ENCODE data around the gene FBXO22. TPM values are rescaled to one million over a fixed set of nuclear protein-coding genes. Genes with fewer than 3 reads are reported as not detected.
A peak's percentile ranks its signal among the peaks of the same experiment; 100 is the strongest.

FBXO22 gene
- polyA plus RNA-seq, 1 donor (not counting 4 experiments of a cell fraction or from before 2014, with no cell fraction given): 68.5 TPM

- FAIRE-seq (no peak), DNase-seq (ENCODE audit: low read depth, low spot score) (no peak)
- H3K27ac ChIP-seq (ENCODE audit: control insufficient read depth, insufficient read depth, low read length): no peak overlapping the region
- dilution Hi-C loops (cut with MboI; ENCODE audit: extremely low pct_ligation_motif_present, low sequenced_read_pairs): no loop called here
- H3K9me1 ChIP-seq (ENCODE audit: control insufficient read depth, extremely low read depth, insufficient read depth, low read length): no peaks in the 10 kb centered on the region
- no peak overlapping the region for H3K9ac ChIP-seq (ENCODE audit: control insufficient read depth, extremely low read depth, insufficient read depth, low read length)
- H3K27me3 ChIP-seq (ENCODE audit: control insufficient read depth, extremely low read depth, insufficient read depth, low read length): no peaks in the 10 kb centered on the region
- no peaks in the 10 kb centered on the region for H3K36me3 ChIP-seq (ENCODE audit: control insufficient read depth in 2 of 2, extremely low read depth in 1 of 2, insufficient read depth in 2 of 2, low read length in 2 of 2)
- H3K4me3 ChIP-seq (ENCODE audit: control insufficient read depth in 2 of 3, extremely low read depth in 1 of 3, insufficient read depth in 2 of 3, low read depth in 1 of 3, low read length in 3 of 3): no peak overlapping the region
- H2AFZ ChIP-seq (ENCODE audit: control insufficient read depth, low read length): no peak overlapping the region
- peaks cover 22% of the 10 kb centered on the region for H3K4me1 ChIP-seq (ENCODE audit: control insufficient read depth, extremely low read depth, insufficient read depth, low read length)
- no peak for TF ChIP-seq EZH2 (IDR thresholded peaks at IDR 0.05; ENCODE audit: low read length)
- TF ChIP-seq, protein P1, sequence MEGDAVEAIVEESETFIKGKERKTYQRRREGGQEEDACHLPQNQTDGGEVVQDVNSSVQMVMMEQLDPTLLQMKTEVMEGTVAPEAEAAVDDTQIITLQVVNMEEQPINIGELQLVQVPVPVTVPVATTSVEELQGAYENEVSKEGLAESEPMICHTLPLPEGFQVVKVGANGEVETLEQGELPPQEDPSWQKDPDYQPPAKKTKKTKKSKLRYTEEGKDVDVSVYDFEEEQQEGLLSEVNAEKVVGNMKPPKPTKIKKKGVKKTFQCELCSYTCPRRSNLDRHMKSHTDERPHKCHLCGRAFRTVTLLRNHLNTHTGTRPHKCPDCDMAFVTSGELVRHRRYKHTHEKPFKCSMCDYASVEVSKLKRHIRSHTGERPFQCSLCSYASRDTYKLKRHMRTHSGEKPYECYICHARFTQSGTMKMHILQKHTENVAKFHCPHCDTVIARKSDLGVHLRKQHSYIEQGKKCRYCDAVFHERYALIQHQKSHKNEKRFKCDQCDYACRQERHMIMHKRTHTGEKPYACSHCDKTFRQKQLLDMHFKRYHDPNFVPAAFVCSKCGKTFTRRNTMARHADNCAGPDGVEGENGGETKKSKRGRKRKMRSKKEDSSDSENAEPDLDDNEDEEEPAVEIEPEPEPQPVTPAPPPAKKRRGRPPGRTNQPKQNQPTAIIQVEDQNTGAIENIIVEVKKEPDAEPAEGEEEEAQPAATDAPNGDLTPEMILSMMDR (optimal IDR thresholded peaks at IDR 0.05 in 1 of 3, IDR thresholded peaks at IDR 0.05 in 1 of 3, conservative IDR thresholded peaks at IDR 0.05 in 1 of 3; ENCODE audit: extremely low read depth in 1 of 3, insufficient read depth in 2 of 3, low read length in 3 of 3): no peak
- H3K4me2 ChIP-seq (ENCODE audit: control insufficient read depth, extremely low read depth, insufficient read depth, low read depth, low read length): no peak overlapping the region
- H4K20me1 ChIP-seq (ENCODE audit: control insufficient read depth, extremely low read depth, insufficient read depth, low read length): no peaks in the 10 kb centered on the region
- H3K9me3 ChIP-seq (ENCODE audit: control insufficient read depth, low read depth, low read length): no peaks in the 10 kb centered on the region
- no peaks in the 10 kb centered on the region for H3K79me2 ChIP-seq (ENCODE audit: control insufficient read depth, insufficient read depth, low read length)
These were observed 42.3 kb downstream of the FBXO22 start for GRCh38 chr15:75945953-75946352.

DNA sequence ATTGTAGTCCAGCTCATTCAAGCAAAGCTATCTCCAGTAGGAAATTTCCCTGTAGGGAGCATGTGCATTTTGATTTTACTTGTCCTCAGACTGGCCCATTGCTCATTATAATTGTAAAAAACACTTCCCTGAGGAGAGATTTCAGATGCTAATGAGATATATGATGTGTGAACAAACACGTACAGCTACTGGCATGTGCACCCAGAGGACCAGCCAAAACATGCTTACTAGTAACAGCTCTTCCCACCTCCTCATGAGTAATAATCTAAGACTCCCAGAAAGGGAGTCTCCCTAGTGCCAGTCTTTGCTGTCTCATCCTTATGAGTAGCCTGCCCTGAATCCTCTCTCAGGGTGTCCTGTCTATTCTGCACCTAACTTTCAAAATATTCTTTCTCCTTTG is 43.4 kb downstream of the FBXO22 start:
- Histone ChIP-seq H3K9ac (ENCODE audit: control insufficient read depth, extremely low read depth, insufficient read depth, low read length) (peak overlapping the region; percentile 42), H4K20me1 (ENCODE audit: control insufficient read depth, extremely low read depth, insufficient read depth, low read length) (no peaks in the 10 kb centered on the region), H3K4me2 (ENCODE audit: control insufficient read depth, extremely low read depth, insufficient read depth, low read depth, low read length) (peak overlapping the region; percentile 61), H3K9me3 (ENCODE audit: control insufficient read depth, low read depth, low read length) (no peaks in the 10 kb centered on the region), H3K4me1 (ENCODE audit: control insufficient read depth, extremely low read depth, insufficient read depth, low read length) (peaks cover 22% of the 10 kb centered on the region), H3K36me3 (ENCODE audit: control insufficient read depth in 2 of 2, extremely low read depth in 1 of 2, insufficient read depth in 2 of 2, low read length in 2 of 2) (no peaks in the 10 kb centered on the region), H3K79me2 (ENCODE audit: control insufficient read depth, insufficient read depth, low read length) (no peaks in the 10 kb centered on the region), H2AFZ (ENCODE audit: control insufficient read depth, low read length) (peak overlapping the region; percentile 61), H3K4me3 (ENCODE audit: control insufficient read depth in 2 of 3, extremely low read depth in 1 of 3, insufficient read depth in 2 of 3, low read depth in 1 of 3, low read length in 3 of 3) (peak overlapping the region in 1 of 3 experiments; percentile 18), H3K9me1 (ENCODE audit: control insufficient read depth, extremely low read depth, insufficient read depth, low read length) (no peaks in the 10 kb centered on the region), H3K27me3 (ENCODE audit: control insufficient read depth, extremely low read depth, insufficient read depth, low read length) (no peaks in the 10 kb centered on the region), H3K27ac (ENCODE audit: control insufficient read depth, insufficient read depth, low read length) (peak overlapping the region; percentile 78)
- TF ChIP-seq, protein P1 (optimal IDR thresholded peaks at IDR 0.05 in 1 of 3, IDR thresholded peaks at IDR 0.05 in 1 of 3, conservative IDR thresholded peaks at IDR 0.05 in 1 of 3; ENCODE audit: extremely low read depth in 1 of 3, insufficient read depth in 2 of 3, low read length in 3 of 3): no peak
- TF ChIP-seq EZH2 (IDR thresholded peaks at IDR 0.05; ENCODE audit: low read length): no peak
- peak; percentile 97 for FAIRE-seq
- DNase-seq (ENCODE audit: low read depth, low spot score): peak; percentile 58
- dilution Hi-C loops (cut with MboI; ENCODE audit: extremely low pct_ligation_motif_present, low sequenced_read_pairs): no loop called here

Data from keratinocyte (primary cell).